ENCODE data around the gene PIK3CD.

The PIK3CD gene

GRCh38 chr1:9631613-9632012, 19.9 kb upstream of the PIK3CD start:
- no peak for TF ChIP-seq CTCF (IDR thresholded peaks at IDR 0.05; ENCODE audit: control insufficient read depth, extremely low read depth, insufficient read depth)
- no peak overlapping the region for H3K4me3 ChIP-seq (ENCODE audit: low read depth, low read length)
- DNase-seq (ENCODE audit: low read depth): no peak

- no peak overlapping the region for H3K4me3 ChIP-seq (ENCODE audit: low read depth, low read length)
- no peak for DNase-seq (ENCODE audit: low read depth)
- no peak for TF ChIP-seq CTCF (IDR thresholded peaks at IDR 0.05; ENCODE audit: control insufficient read depth, extremely low read depth, insufficient read depth)
Observed at GRCh38 chr1:9633493-9633892, 18.0 kb upstream of the PIK3CD start.

GRCh38 chr1:9634582-9634981, 16.9 kb upstream of the PIK3CD start:
- DNase-seq (ENCODE audit: low read depth): no peak
- no peak overlapping the region for H3K4me3 ChIP-seq (ENCODE audit: low read depth, low read length)
- TF ChIP-seq CTCF (IDR thresholded peaks at IDR 0.05; ENCODE audit: control insufficient read depth, extremely low read depth, insufficient read depth): no peak

- TF ChIP-seq CTCF (IDR thresholded peaks at IDR 0.05; ENCODE audit: control insufficient read depth, extremely low read depth, insufficient read depth): no peak
- H3K4me3 ChIP-seq (ENCODE audit: low read depth, low read length): no peak overlapping the region
- no peak for DNase-seq (ENCODE audit: low read depth)
Observed at GRCh38 chr1:9639227-9639626, 12.3 kb upstream of the PIK3CD start.

- no peak for TF ChIP-seq CTCF (IDR thresholded peaks at IDR 0.05; ENCODE audit: control insufficient read depth, extremely low read depth, insufficient read depth)
- H3K4me3 ChIP-seq (ENCODE audit: low read depth, low read length): no peak overlapping the region
- DNase-seq (ENCODE audit: low read depth): no peak
Observed at GRCh38 chr1:9643351-9644256, 7.9 kb upstream of the PIK3CD start.

- no peak for DNase-seq (ENCODE audit: low read depth)
- no peak overlapping the region for H3K4me3 ChIP-seq (ENCODE audit: low read depth, low read length)
- TF ChIP-seq CTCF (IDR thresholded peaks at IDR 0.05; ENCODE audit: control insufficient read depth, extremely low read depth, insufficient read depth): no peak
Observed at GRCh38 chr1:9646037-9646436, 5.5 kb upstream of the PIK3CD start.

GRCh38 chr1:9648171-9648570, 3.4 kb upstream of the PIK3CD start:
- no peak overlapping the region for H3K4me3 ChIP-seq (ENCODE audit: low read depth, low read length)
- no peak for TF ChIP-seq CTCF (IDR thresholded peaks at IDR 0.05; ENCODE audit: control insufficient read depth, extremely low read depth, insufficient read depth)
- DNase-seq (ENCODE audit: low read depth): no peak

Measured in LNCaP clone FGC (cell line).